ENCODE results near the gene KIRREL3. TPM values are rescaled to one million over a fixed set of nuclear protein-coding genes. Genes with fewer than 3 reads are reported as not detected.

Gene KIRREL3
- total and polyA plus RNA-seq, 2 of the 8 experiments (the other 6 are each of a cell fraction or from before 2014, with no cell fraction given), result 0.29 to 0.32 TPM

- no peak for TF ChIP-seq ZNF274 (IDR thresholded peaks at IDR 0.05; ENCODE audit: borderline replicate concordance, extremely low read depth, low read length)
- TF ChIP-seq TEAD4 (IDR thresholded peaks at IDR 0.05; ENCODE audit: low read depth, low read length), result 0 out of 2 replicates have a peak, but pooled peaks have one; percentile 50
- no peak for TF ChIP-seq CBX5 (IDR thresholded peaks at IDR 0.05; ENCODE audit: low read depth, low read length)
- TF ChIP-seq TBP (IDR thresholded peaks at IDR 0.05; ENCODE audit: low read depth, low read length), result no peak
- TF ChIP-seq EZH2 (IDR thresholded peaks at IDR 0.05; ENCODE audit: low read depth, low read length, severe bottlenecking), result no peak
- no peak for TF ChIP-seq CHD7 (IDR thresholded peaks at IDR 0.05; ENCODE audit: insufficient replicate concordance, low read length)
- 0 out of 2 replicates have a peak, but pooled peaks have one; percentile 8 for TF ChIP-seq JUN (IDR thresholded peaks at IDR 0.05; ENCODE audit: low read depth, low read length)
- no peak for TF ChIP-seq KDM4A (IDR thresholded peaks at IDR 0.05; ENCODE audit: low read depth, low read length, severe bottlenecking)
- no peak for TF ChIP-seq POLR2A (IDR thresholded peaks at IDR 0.05; ENCODE audit: control extremely low read depth in 1 of 2, low read depth in 2 of 2, low read length in 2 of 2)
- no peak for TF ChIP-seq RXRA (IDR thresholded peaks at IDR 0.05; ENCODE audit: insufficient read depth, low read depth, low read length)
Observed at GRCh38 chr11:126440792-126441514, 559.6 kb downstream of the KIRREL3 start (continued).

All from H1 (cell line).